Stimulated activated CD8-positive, alpha-beta memory T cell treated with anti-CD3 and anti-CD28 coated beads, Interleukin-15, amount 100 ng/mL, for 4 hours (primary cell): ENCODE results near the gene STAB2.

ENCODE experiments used
- DNase-seq, 2 donors: peaks; one replicate each; pipeline ENCODE4 v3.0.0-alpha.2; 2020; ENCODE audit warnings: low read depth in 2 of 2

The STAB2 gene

DNA sequence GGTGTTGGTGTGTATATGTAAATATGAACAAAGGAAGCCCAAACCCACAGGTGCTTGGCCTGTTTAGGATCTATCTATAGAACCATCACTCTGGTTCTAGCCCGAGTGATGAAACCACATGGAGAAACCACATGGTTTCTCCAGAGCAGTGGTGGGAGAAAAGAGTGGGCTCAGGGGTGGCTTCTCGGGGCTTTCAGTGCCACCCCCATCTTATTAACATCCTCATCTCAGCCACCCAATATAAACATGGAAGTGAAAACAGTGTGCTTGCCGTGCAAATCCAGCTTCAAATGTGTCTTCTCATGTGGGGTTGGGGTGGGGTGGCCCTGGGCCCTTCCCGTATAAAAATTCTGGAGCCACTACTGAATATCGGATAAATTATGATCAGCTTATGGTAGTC lies 109.0 kb downstream of the STAB2 start:
- no peak for DNase-seq

DNA sequence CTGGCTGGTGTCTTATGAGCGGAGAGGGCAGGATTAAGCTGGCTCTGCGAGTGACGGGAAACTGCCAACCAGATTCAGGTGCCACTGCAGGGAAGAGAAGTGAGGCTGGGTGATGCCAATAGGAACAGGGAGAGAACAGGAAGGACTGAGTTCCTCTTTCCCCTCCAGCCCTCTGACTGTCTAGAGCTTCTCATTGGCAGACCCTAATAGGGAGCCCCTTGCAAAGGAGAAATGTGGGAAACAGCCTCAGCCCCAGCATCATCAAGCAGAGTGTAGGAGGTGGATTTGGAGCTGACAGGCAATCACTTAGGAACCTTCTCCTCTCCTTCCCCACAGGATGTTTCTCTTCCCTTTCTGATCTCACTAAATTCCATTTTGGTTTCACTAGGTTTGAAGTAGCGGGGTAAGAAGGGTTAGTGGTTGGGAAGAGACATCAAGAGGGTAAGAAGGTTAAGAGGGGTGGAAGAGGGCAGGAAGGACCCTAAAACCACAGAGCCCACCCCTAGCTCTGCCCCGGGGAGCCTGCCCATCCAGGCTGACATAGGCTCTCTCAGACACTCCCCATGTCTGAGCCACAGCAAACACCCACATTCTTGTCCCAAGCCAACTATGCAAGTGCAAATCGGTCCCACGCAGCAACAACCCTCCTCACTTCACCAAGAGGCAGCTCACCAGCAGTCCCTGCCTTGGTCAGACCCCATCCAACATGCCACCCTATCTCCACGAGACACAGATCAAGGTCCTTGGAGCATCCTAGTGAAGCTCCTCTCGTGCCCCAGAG lies 111.1 kb downstream of the STAB2 start:
- no peak for DNase-seq

DNA sequence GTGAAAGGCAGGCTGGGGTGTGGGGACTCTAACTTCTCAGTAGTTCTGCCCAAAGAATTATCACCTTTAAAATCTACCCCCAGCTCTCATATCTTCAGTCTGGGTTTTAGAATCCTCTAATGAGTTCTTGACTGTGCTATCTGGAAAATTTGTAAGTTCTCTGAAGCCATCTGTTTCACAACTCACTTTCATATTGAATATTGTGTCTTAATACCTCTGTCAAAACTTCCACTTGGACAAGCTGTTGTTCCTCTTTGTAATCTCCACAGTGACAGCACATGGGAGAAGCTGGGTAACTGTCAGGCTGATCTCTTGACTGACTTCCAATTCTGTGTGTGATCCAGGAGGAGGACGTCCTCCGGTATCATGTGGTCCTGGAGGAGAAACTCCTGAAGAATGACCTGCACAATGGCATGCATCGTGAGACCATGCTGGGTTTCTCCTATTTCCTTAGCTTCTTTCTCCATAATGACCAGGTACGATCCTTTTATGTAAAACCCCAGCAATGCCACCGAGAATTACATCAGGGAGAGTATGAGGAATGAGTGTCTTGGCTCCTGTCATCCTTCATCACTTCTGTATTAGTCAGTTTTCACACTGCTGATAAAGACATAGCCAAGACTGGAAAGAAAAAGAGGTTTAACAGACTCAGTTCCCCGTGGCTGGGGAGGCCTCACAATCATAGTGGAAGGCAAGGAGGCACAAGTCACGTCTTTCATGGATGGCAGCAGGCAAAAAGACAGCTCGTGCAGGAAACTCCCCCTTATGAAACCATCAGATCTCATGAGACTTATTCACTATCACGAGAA lies 111.9 kb downstream of the STAB2 start:
- no peak for DNase-seq

DNA sequence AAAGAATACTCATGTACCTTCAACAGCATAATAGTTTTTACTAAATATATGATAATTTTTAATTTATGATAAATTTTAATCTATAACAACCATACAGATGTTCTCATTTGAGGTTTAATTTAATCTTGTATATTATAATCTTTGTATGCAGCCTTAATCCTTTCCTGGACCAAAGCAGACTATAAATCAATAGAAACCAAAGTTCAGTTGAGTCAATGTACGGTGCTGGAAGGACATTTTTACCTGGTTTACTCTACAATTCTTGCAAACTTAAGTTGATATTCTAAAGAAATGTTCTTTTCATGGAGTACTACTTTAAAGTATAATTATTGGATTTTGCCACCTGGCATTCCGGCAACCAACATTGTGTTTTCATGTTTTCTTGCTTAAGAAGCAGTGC lies 118.0 kb downstream of the STAB2 start:
- no peak for DNase-seq

DNA sequence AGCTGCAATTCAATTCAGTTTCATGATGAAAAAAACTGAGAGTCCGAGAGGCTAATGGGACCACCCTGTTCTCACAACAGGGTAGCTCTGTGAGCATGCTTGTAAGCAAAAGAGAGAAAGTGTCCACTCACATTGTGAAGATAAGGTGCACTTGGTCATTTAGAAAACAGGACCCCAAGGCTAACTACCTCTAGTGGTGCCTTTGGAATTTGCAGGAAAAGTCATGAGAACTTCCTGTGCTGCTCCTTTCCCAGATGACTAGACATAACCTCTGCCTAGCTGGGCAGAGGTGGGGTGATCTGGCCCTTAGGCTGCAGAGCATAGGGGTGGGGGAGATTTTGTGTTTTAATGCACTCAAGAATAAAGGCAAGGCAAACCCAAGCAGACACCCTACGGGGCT lies 118.9 kb downstream of the STAB2 start:
- no peak for DNase-seq

DNA sequence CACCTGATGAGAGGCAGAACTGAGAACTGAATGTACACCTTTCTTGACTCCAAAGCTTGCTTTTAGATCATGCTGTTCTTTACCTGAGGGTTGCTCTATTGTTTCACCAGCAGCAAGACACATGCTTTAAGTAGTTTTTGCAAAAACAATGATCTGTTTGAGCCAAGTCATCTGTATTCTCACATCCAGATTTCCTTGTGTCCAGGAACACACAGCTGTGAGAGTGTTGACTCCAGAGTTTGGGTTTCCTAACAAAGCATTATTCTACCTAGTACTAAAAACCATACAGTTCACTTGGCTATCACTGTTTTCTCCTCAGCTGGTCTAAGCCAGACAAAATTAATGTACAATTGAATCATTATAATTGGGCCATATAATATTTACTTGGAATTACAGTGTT lies 120.4 kb downstream of the STAB2 start:
- DNase-seq, result no peak

DNA sequence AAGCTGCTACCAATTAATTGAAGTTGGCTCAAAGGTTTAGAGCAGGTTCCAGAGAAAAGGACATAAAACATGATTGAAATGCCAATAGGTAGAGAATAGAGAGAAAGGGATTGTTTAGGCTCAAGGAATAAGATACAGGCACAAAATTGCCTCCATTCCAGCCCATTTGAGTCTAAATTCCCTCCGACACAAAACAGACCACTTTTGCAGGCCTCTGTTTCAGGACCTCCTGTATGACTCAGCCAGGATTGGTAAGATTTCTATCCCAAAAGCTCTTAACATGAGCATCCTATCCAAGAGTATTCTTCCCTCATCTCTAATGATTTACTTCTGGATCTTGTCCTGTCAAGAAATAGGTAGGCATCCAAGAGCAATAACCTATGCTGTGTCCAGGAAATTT lies 123.5 kb downstream of the STAB2 start:
- DNase-seq, result no peak

DNA sequence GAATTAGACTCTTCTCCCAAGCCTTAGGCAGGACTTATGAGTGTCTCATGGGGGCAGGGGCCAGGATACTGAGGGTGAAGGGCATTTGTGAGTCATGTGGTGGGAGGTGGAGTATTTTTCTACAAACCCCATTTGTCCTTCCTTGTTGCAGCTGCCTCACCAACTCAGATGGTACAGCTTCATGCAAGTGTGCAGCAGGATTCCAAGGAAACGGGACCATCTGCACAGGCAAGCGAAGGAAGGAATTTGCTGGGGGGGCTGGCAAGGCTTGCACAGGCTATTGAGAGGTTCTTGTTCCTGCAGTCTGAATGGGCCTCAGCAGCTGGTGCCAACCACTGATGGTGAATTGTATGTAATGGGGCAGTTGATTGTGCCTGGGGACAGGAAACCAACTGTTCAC lies 125.1 kb downstream of the STAB2 start:
- no peak for DNase-seq

DNA sequence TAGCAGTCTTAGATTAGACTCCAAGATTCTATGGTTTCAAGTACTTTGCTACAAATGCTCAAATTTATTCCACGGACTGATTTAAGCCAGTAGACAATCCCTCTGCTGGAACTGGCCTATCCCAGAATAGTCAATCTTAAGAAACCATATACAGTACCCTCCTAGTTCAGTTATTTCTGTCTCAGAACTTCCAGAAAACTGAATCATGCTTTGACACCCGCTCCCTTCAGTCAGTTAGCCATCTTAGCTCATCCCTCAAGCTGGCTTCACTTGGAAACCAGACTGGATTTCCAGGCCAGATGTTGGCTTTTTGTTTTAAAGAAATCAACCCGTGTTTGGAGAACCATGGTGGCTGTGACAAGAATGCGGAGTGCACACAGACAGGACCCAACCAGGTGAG lies 128.4 kb downstream of the STAB2 start:
- DNase-seq, result no peak

DNA sequence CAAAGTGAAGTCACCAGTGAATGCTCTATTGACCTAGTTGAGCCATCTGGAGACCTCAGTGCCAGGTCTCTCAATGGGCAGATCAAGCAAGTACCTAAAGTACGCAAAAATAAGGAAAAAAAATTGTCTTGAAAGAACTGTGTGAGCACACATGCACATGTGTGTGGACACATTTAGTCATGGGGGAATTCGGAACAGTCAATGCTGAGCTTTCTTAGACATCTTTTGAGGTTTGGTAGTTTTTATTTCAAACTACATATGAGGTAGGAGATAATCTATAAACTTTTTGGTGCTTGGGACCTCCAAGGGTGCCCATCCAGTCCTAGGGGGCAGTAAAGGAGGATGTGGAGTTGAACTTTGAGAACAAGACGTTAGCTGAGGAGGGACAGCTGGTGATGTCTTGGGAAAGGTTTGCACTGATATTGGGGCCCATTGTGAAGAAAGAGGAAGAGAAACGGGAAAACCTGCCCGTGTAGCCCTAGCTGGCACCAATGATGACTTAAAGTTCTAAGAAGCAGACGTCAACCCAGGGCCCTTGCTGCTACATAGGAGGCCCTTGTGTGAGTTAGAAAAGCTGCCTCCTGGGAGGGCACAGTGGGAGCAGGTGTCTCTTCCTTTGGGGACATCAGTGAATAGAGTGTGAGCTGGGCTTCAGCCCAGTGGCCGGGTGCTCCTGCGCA lies 129.6 kb downstream of the STAB2 start:
- no peak for DNase-seq

DNA sequence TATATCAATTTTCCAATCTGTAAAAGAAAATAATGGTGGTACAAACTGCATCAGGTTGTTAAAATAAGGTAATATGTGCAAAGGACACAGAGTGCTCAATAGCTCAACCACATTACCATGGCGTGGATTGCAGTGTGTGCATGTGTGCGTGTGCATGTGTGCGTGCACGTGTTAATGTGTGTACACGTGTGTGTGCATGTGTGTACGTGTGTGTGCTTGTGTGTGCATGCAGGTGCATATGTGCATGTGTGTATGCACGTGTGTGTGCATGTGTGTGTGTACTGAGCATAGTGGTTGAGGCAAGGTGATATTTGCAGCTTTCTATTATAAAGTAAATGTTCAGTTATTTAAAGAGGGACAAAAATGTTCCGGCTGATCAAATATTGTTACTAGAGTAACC lies 138.3 kb downstream of the STAB2 start:
- DNase-seq, result no peak

DNA sequence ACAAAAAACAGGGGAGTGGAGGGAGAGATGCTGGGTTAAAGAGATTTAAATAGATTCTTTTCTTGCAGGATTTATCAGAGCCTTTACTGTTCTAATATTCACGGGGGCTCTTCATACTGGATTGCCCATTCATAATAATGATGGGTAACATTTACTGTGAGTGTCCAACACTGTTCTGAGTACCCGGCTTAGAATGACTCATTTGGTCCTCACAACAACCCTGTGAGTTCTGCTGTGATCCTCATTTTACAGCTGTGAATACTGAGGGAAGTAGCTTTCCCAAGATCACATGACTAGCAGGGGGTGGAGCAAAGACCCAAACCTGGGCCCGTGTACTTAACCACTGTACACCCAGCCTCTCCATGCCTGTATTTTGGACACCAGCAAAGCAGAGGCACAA lies 140.6 kb downstream of the STAB2 start:
- no peak for DNase-seq

DNA sequence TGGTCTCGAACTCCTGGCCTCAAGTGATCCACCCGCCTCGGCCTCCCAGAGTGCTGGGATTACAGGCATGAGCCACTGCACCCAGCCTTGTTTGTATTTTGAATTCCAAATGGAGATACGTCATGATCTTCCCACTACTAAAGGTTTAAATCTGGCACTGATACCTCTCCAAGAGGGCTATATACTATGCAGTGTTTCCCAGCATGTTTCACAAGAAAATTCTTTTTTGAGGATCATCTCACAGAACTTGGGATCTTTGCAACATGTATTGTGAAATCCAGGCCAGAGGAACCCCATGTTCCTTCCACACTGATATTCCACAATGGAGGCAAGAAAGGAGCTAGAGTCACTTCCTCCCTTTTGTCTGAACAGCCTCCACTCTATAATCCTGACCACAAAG lies 141.2 kb downstream of the STAB2 start:
- no peak for DNase-seq

DNA sequence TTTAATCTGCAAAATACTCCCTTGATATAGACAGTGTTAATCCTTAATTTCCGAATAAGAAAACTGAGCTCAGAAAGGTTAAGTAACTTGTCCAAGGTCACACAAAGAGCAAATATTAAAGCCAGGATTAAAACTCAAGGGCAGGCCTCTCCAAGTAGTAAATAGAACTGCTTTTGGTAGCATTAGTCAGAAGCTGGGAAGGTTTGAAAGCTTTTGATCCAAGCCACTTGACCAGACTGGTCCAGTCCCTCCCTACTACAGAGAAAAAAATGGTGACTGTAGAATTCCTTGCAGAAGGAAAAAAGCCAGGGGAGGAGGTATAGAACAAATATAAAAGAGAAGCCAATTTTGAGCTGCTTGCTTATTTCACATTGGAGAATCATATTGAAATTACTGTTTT lies 142.4 kb downstream of the STAB2 start:
- DNase-seq, result no peak

DNA sequence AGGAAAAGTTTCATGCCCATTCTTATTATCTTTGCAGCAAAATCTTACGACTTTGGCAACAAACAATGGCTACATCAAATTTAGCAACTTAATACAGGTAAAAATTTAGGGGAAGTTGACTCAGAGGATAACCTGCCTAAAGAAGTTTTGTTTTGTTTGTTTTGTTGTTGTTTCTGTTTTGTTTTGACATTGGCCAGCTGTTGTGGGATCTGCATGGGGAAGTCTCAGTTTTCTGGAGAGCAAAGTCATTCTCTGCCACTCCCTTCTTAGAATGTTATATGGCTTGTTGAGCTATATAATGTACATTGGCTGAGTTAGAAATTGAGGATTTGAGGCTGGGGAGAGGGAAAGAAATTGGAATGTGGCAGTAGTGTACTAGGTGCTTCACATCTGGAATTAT lies 144.5 kb downstream of the STAB2 start:
- no peak for DNase-seq

DNA sequence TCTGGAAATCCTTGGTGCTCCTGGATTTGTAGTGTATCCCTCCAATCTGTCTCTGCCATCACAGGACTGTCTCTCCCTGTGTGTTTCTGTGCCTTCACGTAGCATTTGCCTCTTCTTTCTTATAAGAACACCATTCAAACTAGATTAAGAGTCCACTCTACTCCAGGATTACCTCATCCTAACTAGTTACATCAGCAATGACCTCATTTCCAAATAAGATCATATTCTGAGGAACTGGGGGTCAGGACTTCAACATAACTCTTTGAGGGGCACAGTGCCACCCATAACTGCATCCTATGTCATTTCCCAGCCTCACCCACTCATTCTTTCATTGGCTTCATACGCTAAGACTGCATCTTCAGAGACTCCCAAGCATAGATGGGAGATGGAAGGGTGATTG lies 147.8 kb downstream of the STAB2 start:
- DNase-seq, result no peak

DNA sequence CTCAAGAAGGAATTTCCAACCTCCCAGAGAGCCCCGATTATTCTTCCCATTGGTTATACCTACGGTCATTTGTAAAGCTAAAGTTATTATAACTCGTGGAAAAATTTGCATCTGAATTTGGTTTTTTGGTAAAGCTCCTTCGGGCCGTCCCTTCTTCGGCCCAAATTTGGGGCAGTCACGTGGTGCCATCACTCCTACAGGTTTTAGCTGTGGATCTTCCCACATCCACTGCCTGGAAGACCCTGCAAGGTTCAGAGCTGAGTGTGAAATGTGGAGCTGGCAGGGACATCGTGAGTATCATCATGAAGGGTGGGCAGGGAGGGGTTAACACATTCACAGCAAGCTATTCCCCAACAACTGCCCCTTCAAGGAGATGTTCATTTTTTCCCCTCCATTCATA lies 148.2 kb downstream of the STAB2 start:
- DNase-seq, result no peak

DNA sequence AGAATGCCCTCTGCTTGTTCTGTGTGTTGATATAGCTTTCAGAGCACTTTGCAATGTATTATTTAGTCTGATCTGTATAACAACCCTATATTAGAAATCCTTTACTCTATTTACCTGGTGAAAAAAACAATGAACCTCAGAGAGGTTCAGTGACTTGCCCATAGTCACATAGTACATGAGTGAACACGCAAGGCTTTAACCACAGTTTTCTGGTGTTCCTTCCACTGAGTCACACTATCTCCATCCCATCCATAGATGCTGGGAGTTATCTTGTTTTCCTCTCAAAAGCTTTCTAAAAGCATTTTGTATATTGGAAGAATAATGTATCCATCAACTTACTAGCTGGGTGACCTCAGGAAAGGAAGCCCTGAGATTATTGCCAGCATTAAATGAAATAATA lies 149.5 kb downstream of the STAB2 start:
- DNase-seq, result no peak

DNA sequence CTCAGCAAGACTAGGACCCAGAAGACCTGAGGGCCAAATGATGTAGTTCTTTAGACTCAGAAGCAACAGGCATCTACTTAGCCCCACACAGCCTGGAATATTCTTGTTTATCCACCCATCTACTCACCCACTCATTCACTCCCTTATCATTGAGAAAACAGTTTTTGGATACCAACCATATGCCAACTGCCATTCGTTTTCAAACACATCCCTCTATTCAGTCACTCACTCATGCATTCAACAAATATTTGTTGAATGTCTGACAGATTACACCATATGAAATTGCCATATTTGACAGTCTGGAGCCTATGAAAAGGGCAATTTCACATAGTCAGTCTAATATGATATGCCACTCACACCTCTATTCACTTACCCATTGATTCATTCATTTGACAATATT lies 150.8 kb downstream of the STAB2 start:
- DNase-seq, result no peak

DNA sequence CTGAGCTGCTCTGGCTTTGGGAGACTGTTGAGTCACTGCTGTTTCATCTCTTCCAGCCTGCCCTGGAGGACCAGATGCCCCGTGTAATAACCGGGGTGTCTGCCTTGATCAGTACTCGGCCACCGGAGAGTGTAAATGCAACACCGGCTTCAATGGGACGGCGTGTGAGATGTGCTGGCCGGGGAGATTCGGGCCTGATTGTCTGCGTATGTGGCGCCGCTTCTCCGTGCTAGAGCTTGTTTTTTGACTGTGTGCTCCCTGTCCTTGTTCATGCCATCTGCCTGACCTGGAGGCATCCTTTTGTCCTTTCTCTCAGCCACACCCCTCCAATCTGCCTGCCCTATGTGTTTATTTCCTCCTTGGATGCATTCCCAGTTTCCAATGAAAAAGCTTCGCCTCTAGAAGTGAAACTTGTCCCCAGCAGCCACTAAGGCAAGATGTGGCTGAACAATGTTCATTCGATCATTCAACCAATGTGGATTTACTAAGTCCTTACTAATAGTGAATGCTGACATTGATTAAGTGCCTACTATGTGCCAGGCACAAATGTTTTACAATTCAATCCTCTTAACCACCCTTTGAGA lies 155.4 kb downstream of the STAB2 start:
- no peak for DNase-seq

DNA sequence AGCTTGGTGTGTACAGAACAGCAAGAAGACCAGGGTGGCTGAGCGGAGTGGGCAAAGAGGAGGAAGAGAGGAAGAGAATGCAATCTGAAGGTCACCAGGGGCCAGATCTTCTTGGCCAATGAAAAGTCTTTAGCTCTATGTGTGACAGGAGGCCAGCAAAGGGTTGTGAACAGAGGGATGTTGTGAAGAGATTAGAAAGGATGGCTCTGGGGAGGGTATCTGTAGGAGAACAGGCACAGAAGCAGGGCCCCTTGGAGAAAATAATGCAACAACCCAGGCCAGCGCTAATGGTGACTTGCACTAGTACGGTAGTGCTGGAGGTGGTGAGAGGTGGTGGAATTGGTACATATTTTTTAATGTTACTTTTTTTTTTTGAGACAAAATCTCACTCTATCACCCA lies 156.7 kb downstream of the STAB2 start:
- DNase-seq, result no peak

DNA sequence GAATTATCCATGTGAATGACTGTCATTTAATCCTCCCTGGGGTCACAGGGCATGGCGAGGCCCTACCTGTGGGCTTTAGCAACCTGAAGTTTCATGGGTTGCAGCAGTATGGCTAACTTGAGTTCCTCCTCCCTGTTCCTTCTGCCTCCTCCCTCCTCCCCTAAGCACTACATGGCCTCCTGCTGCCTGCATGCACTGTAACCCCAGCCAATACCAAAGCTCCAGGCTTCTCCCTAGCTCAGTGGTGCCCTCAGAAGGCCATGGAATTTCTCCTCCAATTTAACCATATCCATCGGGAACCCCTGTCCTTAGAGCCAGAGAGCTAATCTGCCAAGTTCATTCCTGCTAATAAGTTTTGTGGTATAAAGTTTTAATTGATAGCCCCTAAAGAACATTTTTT lies 158.9 kb downstream of the STAB2 start:
- no peak for DNase-seq

DNA sequence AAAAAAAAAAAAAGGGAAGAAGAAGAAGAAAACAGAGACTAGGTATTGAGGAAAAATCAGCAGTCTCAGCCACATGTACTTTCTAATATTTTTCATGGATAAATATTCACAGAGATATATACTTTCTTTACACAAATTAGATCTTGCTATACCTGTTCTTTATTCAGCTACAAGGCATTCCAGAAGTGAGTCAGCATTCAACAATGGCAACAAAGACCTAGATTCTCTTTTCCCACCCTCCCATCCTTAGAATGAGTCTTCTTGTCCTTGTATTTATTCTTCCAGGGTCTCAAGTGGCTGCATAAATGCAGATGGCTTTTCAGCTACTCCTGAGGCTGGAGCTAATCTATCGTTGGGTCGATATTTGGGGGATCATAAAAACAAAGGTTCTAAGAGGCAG lies 160.9 kb downstream of the STAB2 start:
- DNase-seq, result no peak
